ENCODE results near the gene FAM20C.

The FAM20C gene

GRCh38 chr7:250523-250922, 58.2 kb downstream of the FAM20C start:
- Histone ChIP-seq H3K27me3 (ENCODE audit: control insufficient read depth, insufficient read depth, low read length) (no peaks in the 10 kb centered on the region), H3K9ac (ENCODE audit: low read depth, low read length) (no peak overlapping the region), H3K4me1 (ENCODE audit: control insufficient read depth, insufficient read depth, low read length) (no peaks in the 10 kb centered on the region), H3K36me3 (ENCODE audit: control insufficient read depth, insufficient read depth, low read length) (peaks cover 4% of the 10 kb centered on the region), H3K9me3 (ENCODE audit: control insufficient read depth, insufficient read depth, low read length) (no peaks in the 10 kb centered on the region), H3K4me3 (ENCODE audit: low read depth, low read length) (no peak overlapping the region)

- Histone ChIP-seq H3K9ac (ENCODE audit: low read depth, low read length) (no peak overlapping the region), H3K4me1 (ENCODE audit: control insufficient read depth, insufficient read depth, low read length) (no peaks in the 10 kb centered on the region), H3K4me3 (ENCODE audit: low read depth, low read length) (no peak overlapping the region), H3K36me3 (ENCODE audit: control insufficient read depth, insufficient read depth, low read length) (peaks cover 4% of the 10 kb centered on the region), H3K9me3 (ENCODE audit: control insufficient read depth, insufficient read depth, low read length) (no peaks in the 10 kb centered on the region), H3K27me3 (ENCODE audit: control insufficient read depth, insufficient read depth, low read length) (no peaks in the 10 kb centered on the region)
These were observed 58.6 kb downstream of the FAM20C start for GRCh38 chr7:251005-251404.

GRCh38 chr7:251446-252175, 59.2 kb downstream of the FAM20C start:
- H3K27me3 ChIP-seq (ENCODE audit: control insufficient read depth, insufficient read depth, low read length) = no peaks in the 10 kb centered on the region

GRCh38 chr7:252216-252965, 60.0 kb downstream of the FAM20C start:
- H3K9ac ChIP-seq (ENCODE audit: low read depth, low read length) = no peak overlapping the region
- H3K4me1 ChIP-seq (ENCODE audit: control insufficient read depth, insufficient read depth, low read length) = no peaks in the 10 kb centered on the region
- peaks cover 11% of the 10 kb centered on the region for H3K36me3 ChIP-seq (ENCODE audit: control insufficient read depth, insufficient read depth, low read length)
- peaks cover 3% of the 10 kb centered on the region for H3K9me3 ChIP-seq (ENCODE audit: control insufficient read depth, insufficient read depth, low read length)
- H3K27me3 ChIP-seq (ENCODE audit: control insufficient read depth, insufficient read depth, low read length) = no peaks in the 10 kb centered on the region
- H3K4me3 ChIP-seq (ENCODE audit: low read depth, low read length) = no peak overlapping the region

More at GRCh38 chr7:251446-252175, 59.2 kb downstream of the FAM20C start:
- Histone ChIP-seq H3K9ac (ENCODE audit: low read depth, low read length) (no peak overlapping the region), H3K36me3 (ENCODE audit: control insufficient read depth, insufficient read depth, low read length) (peaks cover 6% of the 10 kb centered on the region), H3K4me1 (ENCODE audit: control insufficient read depth, insufficient read depth, low read length) (no peaks in the 10 kb centered on the region), H3K9me3 (ENCODE audit: control insufficient read depth, insufficient read depth, low read length) (peaks cover 3% of the 10 kb centered on the region), H3K4me3 (ENCODE audit: low read depth, low read length) (no peak overlapping the region)

GRCh38 chr7:252981-253380, 60.6 kb downstream of the FAM20C start:
- no peak overlapping the region for H3K4me3 ChIP-seq (ENCODE audit: low read depth, low read length)
- H3K4me1 ChIP-seq (ENCODE audit: control insufficient read depth, insufficient read depth, low read length) = no peaks in the 10 kb centered on the region
- H3K9me3 ChIP-seq (ENCODE audit: control insufficient read depth, insufficient read depth, low read length) = peaks cover 3% of the 10 kb centered on the region
- no peak overlapping the region for H3K9ac ChIP-seq (ENCODE audit: low read depth, low read length)
- no peaks in the 10 kb centered on the region for H3K27me3 ChIP-seq (ENCODE audit: control insufficient read depth, insufficient read depth, low read length)
- H3K36me3 ChIP-seq (ENCODE audit: control insufficient read depth, insufficient read depth, low read length) = peaks cover 11% of the 10 kb centered on the region

GRCh38 chr7:253581-254336, 61.4 kb downstream of the FAM20C start:
- no peak overlapping the region for H3K4me3 ChIP-seq (ENCODE audit: low read depth, low read length)
- H3K9ac ChIP-seq (ENCODE audit: low read depth, low read length) = no peak overlapping the region
- H3K36me3 ChIP-seq (ENCODE audit: control insufficient read depth, insufficient read depth, low read length) = peaks cover 15% of the 10 kb centered on the region
- H3K9me3 ChIP-seq (ENCODE audit: control insufficient read depth, insufficient read depth, low read length) = peaks cover 3% of the 10 kb centered on the region
- no peaks in the 10 kb centered on the region for H3K4me1 ChIP-seq (ENCODE audit: control insufficient read depth, insufficient read depth, low read length)
- no peaks in the 10 kb centered on the region for H3K27me3 ChIP-seq (ENCODE audit: control insufficient read depth, insufficient read depth, low read length)

GRCh38 chr7:254337-255037, 62.1 kb downstream of the FAM20C start:
- Histone ChIP-seq H3K9ac (ENCODE audit: low read depth, low read length) (no peak overlapping the region), H3K4me3 (ENCODE audit: low read depth, low read length) (no peak overlapping the region), H3K4me1 (ENCODE audit: control insufficient read depth, insufficient read depth, low read length) (no peaks in the 10 kb centered on the region), H3K27me3 (ENCODE audit: control insufficient read depth, insufficient read depth, low read length) (no peaks in the 10 kb centered on the region), H3K36me3 (ENCODE audit: control insufficient read depth, insufficient read depth, low read length) (peaks cover 20% of the 10 kb centered on the region), H3K9me3 (ENCODE audit: control insufficient read depth, insufficient read depth, low read length) (peaks cover 3% of the 10 kb centered on the region)

- Histone ChIP-seq H3K9ac (ENCODE audit: low read depth, low read length) (no peak overlapping the region), H3K4me3 (ENCODE audit: low read depth, low read length) (no peak overlapping the region), H3K27me3 (ENCODE audit: control insufficient read depth, insufficient read depth, low read length) (no peaks in the 10 kb centered on the region), H3K9me3 (ENCODE audit: control insufficient read depth, insufficient read depth, low read length) (peaks cover 3% of the 10 kb centered on the region), H3K4me1 (ENCODE audit: control insufficient read depth, insufficient read depth, low read length) (no peaks in the 10 kb centered on the region), H3K36me3 (ENCODE audit: control insufficient read depth, insufficient read depth, low read length) (peaks cover 25% of the 10 kb centered on the region)
These were observed 62.7 kb downstream of the FAM20C start for GRCh38 chr7:255038-255435.

GRCh38 chr7:255721-256361, 63.5 kb downstream of the FAM20C start:
- H3K36me3 ChIP-seq (ENCODE audit: control insufficient read depth, insufficient read depth, low read length) = peaks cover 32% of the 10 kb centered on the region
- no peaks in the 10 kb centered on the region for H3K4me1 ChIP-seq (ENCODE audit: control insufficient read depth, insufficient read depth, low read length)
- no peak overlapping the region for H3K4me3 ChIP-seq (ENCODE audit: low read depth, low read length)
- no peak overlapping the region for H3K9ac ChIP-seq (ENCODE audit: low read depth, low read length)
- peaks cover 7% of the 10 kb centered on the region for H3K9me3 ChIP-seq (ENCODE audit: control insufficient read depth, insufficient read depth, low read length)
- no peaks in the 10 kb centered on the region for H3K27me3 ChIP-seq (ENCODE audit: control insufficient read depth, insufficient read depth, low read length)

GRCh38 chr7:256461-256940, 64.1 kb downstream of the FAM20C start:
- Histone ChIP-seq H3K4me3 (ENCODE audit: low read depth, low read length) (no peak overlapping the region), H3K9ac (ENCODE audit: low read depth, low read length) (no peak overlapping the region), H3K27me3 (ENCODE audit: control insufficient read depth, insufficient read depth, low read length) (no peaks in the 10 kb centered on the region), H3K4me1 (ENCODE audit: control insufficient read depth, insufficient read depth, low read length) (no peaks in the 10 kb centered on the region), H3K36me3 (ENCODE audit: control insufficient read depth, insufficient read depth, low read length) (peaks cover 37% of the 10 kb centered on the region), H3K9me3 (ENCODE audit: control insufficient read depth, insufficient read depth, low read length) (peaks cover 14% of the 10 kb centered on the region)
